Measurements from ENCODE around the gene TTC7B.

TTC7B gene

GRCh38 chr14:90661866-90662265 is 154.4 kb downstream of the TTC7B start:
- no peak for DNase-seq (ENCODE audit: low read depth in 1 of 2, low spot score in 1 of 2)
- no peaks in the 10 kb centered on the region for H3K27me3 ChIP-seq (ENCODE audit: insufficient read depth, poor library complexity, severe bottlenecking)
- no peak overlapping the region for H3K4me3 ChIP-seq (replicated peaks; ENCODE audit: insufficient read depth, low read length)
- H3K27ac ChIP-seq (replicated peaks) = no peak overlapping the region
- TF ChIP-seq GABPA (IDR thresholded peaks at IDR 0.05; ENCODE audit: low read depth) (no peak), SPI1 (IDR thresholded peaks at IDR 0.05; ENCODE audit: borderline replicate concordance, low read depth) (no peak), POLR2AphosphoS5 (IDR thresholded peaks at IDR 0.05; ENCODE audit: low read depth) (no peak), CTCF (IDR thresholded peaks at IDR 0.05; ENCODE audit: insufficient read depth, low read length) (no peak), REST (IDR thresholded peaks at IDR 0.05; ENCODE audit: insufficient replicate concordance, low read depth) (no peak)

- TF ChIP-seq CTCF (IDR thresholded peaks at IDR 0.05; ENCODE audit: insufficient read depth, low read length) = no peak
- no peak for TF ChIP-seq SPI1 (IDR thresholded peaks at IDR 0.05; ENCODE audit: borderline replicate concordance, low read depth)
- TF ChIP-seq REST (IDR thresholded peaks at IDR 0.05; ENCODE audit: insufficient replicate concordance, low read depth) = no peak
- TF ChIP-seq POLR2AphosphoS5 (IDR thresholded peaks at IDR 0.05; ENCODE audit: low read depth) = no peak
- TF ChIP-seq GABPA (IDR thresholded peaks at IDR 0.05; ENCODE audit: low read depth) = no peak
- Histone ChIP-seq H3K27me3 (ENCODE audit: insufficient read depth, poor library complexity, severe bottlenecking) (no peaks in the 10 kb centered on the region), H3K27ac (replicated peaks) (no peak overlapping the region), H3K4me3 (replicated peaks; ENCODE audit: insufficient read depth, low read length) (no peak overlapping the region)
- peak in 1 of 2 experiments; percentile 33 for DNase-seq (ENCODE audit: low read depth in 1 of 2, low spot score in 1 of 2)
Observed at GRCh38 chr14:90660865-90661570, 155.2 kb downstream of the TTC7B start.

- DNase-seq (ENCODE audit: low read depth in 1 of 2, low spot score in 1 of 2) = no peak
- Histone ChIP-seq H3K27ac (replicated peaks) (no peak overlapping the region), H3K4me3 (replicated peaks; ENCODE audit: insufficient read depth, low read length) (0 out of 2 replicates have a peak overlapping the region, but pooled peaks have one; percentile 1), H3K27me3 (ENCODE audit: insufficient read depth, poor library complexity, severe bottlenecking) (no peaks in the 10 kb centered on the region)
- TF ChIP-seq REST (IDR thresholded peaks at IDR 0.05; ENCODE audit: insufficient replicate concordance, low read depth) (no peak), POLR2AphosphoS5 (IDR thresholded peaks at IDR 0.05; ENCODE audit: low read depth) (no peak), GABPA (IDR thresholded peaks at IDR 0.05; ENCODE audit: low read depth) (no peak), SPI1 (IDR thresholded peaks at IDR 0.05; ENCODE audit: borderline replicate concordance, low read depth) (no peak), CTCF (IDR thresholded peaks at IDR 0.05; ENCODE audit: insufficient read depth, low read length) (no peak)
Observed at GRCh38 chr14:90659156-90659555, 157.1 kb downstream of the TTC7B start.

Measured in HL-60 (cell line).